Natural killer cell (primary cell): ENCODE results near the gene GPX2. TPM values are rescaled to one million over a fixed set of nuclear protein-coding genes. Genes with fewer than 3 reads are reported as not detected.

Experiments
- ATAC-seq, 3 donors: fragments of 150-1000 bp in 2 of 3; fragments of 200-7000 bp in 1 of 3; cut with Tn5 transposase; 1 replicate in 1 of 3; 2 replicates in 2 of 3; pipeline ENCODE4 v1.10.0; 2021; ENCODE audit warnings: mild to moderate bottlenecking in 2 of 3, moderate library complexity in 2 of 3
- DNase-seq, 2 donors: peaks; one replicate each; pipeline versions ENCODE4 v3.0.0 to v3.0.0-alpha.2; 2013 to 2021; ENCODE audit warnings: mixed read lengths in 1 of 2
- H3K27ac ChIP-seq: one replicate; pipeline ENCODE4 v1.5.1; 2013; ENCODE audit warnings: mild to moderate bottlenecking, low read length
- H3K27me3 ChIP-seq: one replicate; pipeline ENCODE4 v1.6.1; 2013; ENCODE audit warnings: low read length; ENCODE audit not compliant: control insufficient read depth, insufficient read depth
- H3K36me3 ChIP-seq: one replicate; pipeline ENCODE4 v1.6.1; 2013; ENCODE audit warnings: low read length; ENCODE audit not compliant: control insufficient read depth, insufficient read depth
- H3K4me1 ChIP-seq: one replicate; pipeline ENCODE4 v1.6.1; 2013; ENCODE audit warnings: low read length; ENCODE audit not compliant: control insufficient read depth, insufficient read depth
- H3K4me3 ChIP-seq: one replicate; pipeline ENCODE4 v1.5.1; 2013; ENCODE audit warnings: low read length
- H3K9me3 ChIP-seq: one replicate; pipeline ENCODE4 v1.6.1; 2013; ENCODE audit warnings: low read length; ENCODE audit not compliant: control insufficient read depth, insufficient read depth
- H3K27ac Mint-ChIP-seq, 2 donors: one replicate each; pipeline ENCODE4 v1.8.0; 2022; ENCODE audit warnings: mild to moderate bottlenecking in 2 of 2, mixed read lengths in 2 of 2, moderate library complexity in 1 of 2
- H3K27me3 Mint-ChIP-seq, 2 donors: one replicate each; pipeline ENCODE4 v1.8.0; 2022; ENCODE audit warnings: low read depth in 2 of 2, mixed read lengths in 2 of 2
- H3K36me3 Mint-ChIP-seq: one replicate; pipeline ENCODE4 v1.8.0; 2022; ENCODE audit warnings: mixed read lengths
- H3K4me1 Mint-ChIP-seq, 2 donors: one replicate each; pipeline ENCODE4 v1.8.0; 2022; ENCODE audit warnings: mixed read lengths in 2 of 2
- H3K4me3 Mint-ChIP-seq: one replicate; pipeline ENCODE4 v1.8.0; 2022; ENCODE audit warnings: mild to moderate bottlenecking, moderate library complexity, mixed read lengths
- H3K9me3 Mint-ChIP-seq, 2 donors: one replicate each; pipeline ENCODE4 v1.8.0; 2022; ENCODE audit warnings: mixed read lengths in 2 of 2
- WGBS: methylation state at CpG from one replicate; pipeline ENCODE4 v1.1.7; 2013; ENCODE audit warnings: missing lambda C conversion rate; ENCODE audit not compliant: insufficient coverage; 5-methylcytosine and 5-hydroxymethylcytosine counted together
- intact Hi-C: fragments of 100-400 bp; cut with micrococcal nuclease; formaldehyde crosslinking; loops from one replicate; pipeline ENCODE4 v1.14.2; 2022
- total RNA-seq, 4 donors: library from RNA; stranded (reverse); fragments of 120-200 nt in 1 of 4; gene quantifications; one replicate each; pipeline versions ENCODE4 v1.2.3 to v1.2.4, GENCODE V29; 2013 to 2022
- TF ChIP-seq, protein P1 (sequence below): fragments of 200-600 bp; IDR thresholded peaks from one replicate; pipeline ENCODE4 v1.8.0; 2022; ENCODE audit warnings: antibody characterized with exemption

The GPX2 gene
- total RNA-seq, 3 donors from 2014 or later (not counting 1 experiment from before 2014, with no cell fraction given): not detected

DNA sequence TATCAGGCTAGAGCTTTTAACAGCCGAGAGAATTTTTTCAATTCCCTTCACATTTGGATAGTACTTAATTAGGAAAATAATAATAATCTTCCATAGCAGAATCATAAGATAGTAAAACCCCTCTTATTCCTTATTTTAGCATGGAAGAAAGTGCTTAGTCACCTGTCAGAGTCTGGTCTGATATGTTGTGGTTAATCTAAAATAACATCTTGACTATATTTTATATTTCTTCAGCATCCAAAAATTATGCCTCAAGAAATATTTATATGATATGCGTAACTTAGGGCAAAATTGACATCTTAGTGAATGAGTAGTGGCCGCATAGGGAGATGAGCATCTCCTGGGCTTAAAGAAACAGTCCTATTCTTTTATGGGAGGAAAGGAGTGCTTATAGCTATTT is 15.5 kb downstream of the GPX2 start:
- Mint-ChIP-seq H3K36me3 (peaks cover 7% of the 10 kb centered on the region), H3K9me3 (no peaks in the 10 kb centered on the region), H3K4me3 (no peak overlapping the region), H3K4me1 (peaks cover 6 to 19% of the 10 kb centered on the region in 2 donors), H3K27ac (no peak overlapping the region), H3K27me3 (no peaks in the 10 kb centered on the region)
- Histone ChIP-seq H3K36me3 (peaks cover 62% of the 10 kb centered on the region), H3K4me1 (peaks cover 17% of the 10 kb centered on the region), H3K4me3 (no peak overlapping the region), H3K27ac (peak overlapping the region; percentile 49), H3K27me3 (no peaks in the 10 kb centered on the region), H3K9me3 (no peaks in the 10 kb centered on the region)
- DNase-seq: no peak
- ATAC-seq: no peak
- TF ChIP-seq, protein P1, sequence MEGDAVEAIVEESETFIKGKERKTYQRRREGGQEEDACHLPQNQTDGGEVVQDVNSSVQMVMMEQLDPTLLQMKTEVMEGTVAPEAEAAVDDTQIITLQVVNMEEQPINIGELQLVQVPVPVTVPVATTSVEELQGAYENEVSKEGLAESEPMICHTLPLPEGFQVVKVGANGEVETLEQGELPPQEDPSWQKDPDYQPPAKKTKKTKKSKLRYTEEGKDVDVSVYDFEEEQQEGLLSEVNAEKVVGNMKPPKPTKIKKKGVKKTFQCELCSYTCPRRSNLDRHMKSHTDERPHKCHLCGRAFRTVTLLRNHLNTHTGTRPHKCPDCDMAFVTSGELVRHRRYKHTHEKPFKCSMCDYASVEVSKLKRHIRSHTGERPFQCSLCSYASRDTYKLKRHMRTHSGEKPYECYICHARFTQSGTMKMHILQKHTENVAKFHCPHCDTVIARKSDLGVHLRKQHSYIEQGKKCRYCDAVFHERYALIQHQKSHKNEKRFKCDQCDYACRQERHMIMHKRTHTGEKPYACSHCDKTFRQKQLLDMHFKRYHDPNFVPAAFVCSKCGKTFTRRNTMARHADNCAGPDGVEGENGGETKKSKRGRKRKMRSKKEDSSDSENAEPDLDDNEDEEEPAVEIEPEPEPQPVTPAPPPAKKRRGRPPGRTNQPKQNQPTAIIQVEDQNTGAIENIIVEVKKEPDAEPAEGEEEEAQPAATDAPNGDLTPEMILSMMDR: no peak
- WGBS: 94% methylated on average over 2 of the region's 3 CpGs
- intact Hi-C loops: no loop called here

DNA sequence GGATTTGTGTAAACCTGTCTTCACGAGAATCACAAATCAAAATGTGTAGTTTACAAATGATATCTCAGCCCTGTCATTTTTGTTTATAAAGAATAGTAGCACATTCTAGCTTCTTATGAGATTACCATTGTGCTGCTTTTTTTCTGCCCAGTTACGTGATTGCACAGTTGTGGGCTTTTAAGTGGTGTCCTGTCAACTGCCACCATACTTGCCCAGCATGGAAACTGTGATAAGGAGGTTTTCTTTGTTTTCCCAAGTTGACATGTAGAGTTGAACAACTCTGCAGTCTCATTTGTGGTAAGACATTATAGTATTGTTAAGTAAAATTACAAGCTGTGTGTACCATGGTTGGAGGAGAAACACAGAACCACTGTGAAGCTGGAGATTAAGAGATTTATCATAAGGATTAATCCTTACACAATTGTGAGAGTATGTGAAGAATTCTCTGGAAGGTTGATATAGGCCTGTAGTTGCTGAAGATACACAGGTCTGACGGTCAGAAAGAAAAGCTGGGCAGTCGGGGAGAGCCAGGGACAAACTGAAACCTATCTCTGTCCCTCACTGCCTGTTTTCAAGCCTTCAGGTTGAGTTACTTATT is 16.0 kb downstream of the GPX2 start:
- 64% methylated on average over 4 of the region's 4 CpGs for WGBS

DNA sequence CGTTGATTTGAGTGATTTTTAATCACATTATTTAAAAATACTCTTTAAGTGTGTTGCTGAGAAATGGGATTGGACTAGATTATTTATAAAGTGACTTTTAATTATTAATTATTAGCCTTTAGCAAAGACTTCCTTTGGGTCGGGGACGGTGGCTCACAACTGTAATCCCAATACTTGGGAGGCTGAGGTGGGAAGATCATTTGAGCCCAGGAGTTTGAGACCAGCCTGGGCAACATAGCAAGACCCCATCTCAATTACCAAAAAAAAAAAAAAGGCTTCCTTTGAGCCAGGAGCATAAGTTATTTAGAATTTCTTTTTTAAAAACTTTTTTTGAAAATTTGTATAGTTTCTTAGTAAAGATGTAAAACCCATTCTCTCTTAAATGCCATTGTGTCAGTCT is 19.5 kb downstream of the GPX2 start:
- Mint-ChIP-seq H3K4me3 (no peak overlapping the region), H3K27ac (no peak overlapping the region), H3K9me3 (no peaks in the 10 kb centered on the region), H3K36me3 (peaks cover 7% of the 10 kb centered on the region), H3K27me3 (no peaks in the 10 kb centered on the region), H3K4me1 (peaks cover 32 to 38% of the 10 kb centered on the region in 2 donors)
- H3K4me3 ChIP-seq: no peak overlapping the region
- H3K9me3 ChIP-seq: no peaks in the 10 kb centered on the region
- ATAC-seq (no peak), DNase-seq (no peak)
- TF ChIP-seq, protein P1: no peak
- H3K27ac ChIP-seq: no peak overlapping the region
- H3K36me3 ChIP-seq: peaks cover 49% of the 10 kb centered on the region
- no peaks in the 10 kb centered on the region for H3K27me3 ChIP-seq
- WGBS: 100% methylated on average over 2 of the region's 3 CpGs
- H3K4me1 ChIP-seq: peaks cover 9% of the 10 kb centered on the region
- intact Hi-C loops: no loop called here

More for the DNA sequence above, 16.0 kb downstream of the GPX2 start:
- Mint-ChIP-seq H3K27me3 (no peaks in the 10 kb centered on the region), H3K4me1 (peaks cover 10 to 24% of the 10 kb centered on the region in 2 donors), H3K9me3 (no peaks in the 10 kb centered on the region), H3K4me3 (no peak overlapping the region), H3K27ac (no peak overlapping the region), H3K36me3 (peaks cover 7% of the 10 kb centered on the region)
- DNase-seq (no peak), ATAC-seq (no peak)
- TF ChIP-seq, protein P1: no peak
- H3K9me3 ChIP-seq: no peaks in the 10 kb centered on the region
- intact Hi-C loops: no loop called here
- peak overlapping the region; percentile 25 for H3K27ac ChIP-seq
- no peaks in the 10 kb centered on the region for H3K27me3 ChIP-seq
- peaks cover 60% of the 10 kb centered on the region for H3K36me3 ChIP-seq
- no peak overlapping the region for H3K4me3 ChIP-seq
- H3K4me1 ChIP-seq: peaks cover 17% of the 10 kb centered on the region

DNA sequence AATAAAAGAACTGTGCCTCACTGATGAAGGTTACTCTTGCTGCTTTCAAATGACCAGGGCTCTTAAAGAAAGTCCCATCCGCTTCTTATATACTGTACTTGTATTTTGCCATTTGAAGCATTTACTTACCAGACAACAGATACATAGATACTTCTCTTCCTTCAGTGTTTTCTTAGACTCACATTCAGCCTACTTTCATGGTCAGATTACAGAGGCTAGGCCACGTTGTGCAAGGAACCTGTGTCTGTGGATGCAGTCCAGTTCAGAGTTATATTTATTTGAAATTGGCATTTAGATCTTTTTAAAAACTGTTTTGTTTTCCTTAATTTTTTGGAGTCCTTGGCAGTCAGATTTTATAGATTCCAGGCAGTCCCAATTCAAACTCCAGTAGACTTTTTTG is 22.1 kb downstream of the GPX2 start:
- Histone ChIP-seq H3K27ac (no peak overlapping the region), H3K36me3 (peaks cover 28% of the 10 kb centered on the region), H3K27me3 (no peaks in the 10 kb centered on the region), H3K9me3 (no peaks in the 10 kb centered on the region), H3K4me3 (no peak overlapping the region), H3K4me1 (peaks cover 9% of the 10 kb centered on the region)
- Mint-ChIP-seq H3K27me3 (no peaks in the 10 kb centered on the region), H3K36me3 (peaks cover 7% of the 10 kb centered on the region), H3K4me3 (no peak overlapping the region), H3K27ac (peak overlapping the region; percentile 14 to 18), H3K4me1 (peaks cover 45 to 48% of the 10 kb centered on the region in 2 donors), H3K9me3 (no peaks in the 10 kb centered on the region)
- TF ChIP-seq, protein P1: no peak
- WGBS: 87% methylated on average over 2 of the region's 2 CpGs
- no peak for ATAC-seq
- DNase-seq: no peak
- intact Hi-C loops: no loop called here
